NT2/D1 (cell line): ENCODE data around the gene JUNB.

Source experiments
- SUZ12 ChIP-seq: IDR thresholded peaks from 2 replicates; pipeline ENCODE4 v1.6.1; 2011; ENCODE audit not compliant: insufficient read length, insufficient read depth; ENCODE audit errors: extremely low read depth
- YY1 ChIP-seq: IDR thresholded peaks from 2 replicates; pipeline ENCODE4 v1.6.1; 2011; ENCODE audit not compliant: insufficient read length, insufficient read depth
- ZNF274 ChIP-seq: IDR thresholded peaks from 2 replicates; pipeline ENCODE4 v1.6.1; 2011; ENCODE audit warnings: mild to moderate bottlenecking, low read depth, low read length

GRCh38 chr19:12802267-12803106 is 11.2 kb downstream of the JUNB start:
- TF ChIP-seq YY1 (no peak), ZNF274 (no peak), SUZ12 (no peak)
